Choroid plexus epithelial cell (primary cell): Measurements from ENCODE around the gene TAS2R40.

Source experiments
- DNase-seq: peaks from one replicate; pipeline ENCODE4 v3.0.0-alpha.2; 2010; ENCODE audit warnings: low read depth
- H3K4me3 ChIP-seq: 2 replicates; pipeline ENCODE4 v1.5.1; 2011; ENCODE audit warnings: low read depth, mild to moderate bottlenecking, control low read depth, low read length, moderate library complexity
- TF ChIP-seq, protein P1 (sequence below): conservative IDR thresholded peaks from 2 replicates; pipeline ENCODE4 v1.5.1; 2011; ENCODE audit warnings: low read depth, mild to moderate bottlenecking, control low read depth, inconsistent platforms, low read length, moderate library complexity

TAS2R40 gene

DNA sequence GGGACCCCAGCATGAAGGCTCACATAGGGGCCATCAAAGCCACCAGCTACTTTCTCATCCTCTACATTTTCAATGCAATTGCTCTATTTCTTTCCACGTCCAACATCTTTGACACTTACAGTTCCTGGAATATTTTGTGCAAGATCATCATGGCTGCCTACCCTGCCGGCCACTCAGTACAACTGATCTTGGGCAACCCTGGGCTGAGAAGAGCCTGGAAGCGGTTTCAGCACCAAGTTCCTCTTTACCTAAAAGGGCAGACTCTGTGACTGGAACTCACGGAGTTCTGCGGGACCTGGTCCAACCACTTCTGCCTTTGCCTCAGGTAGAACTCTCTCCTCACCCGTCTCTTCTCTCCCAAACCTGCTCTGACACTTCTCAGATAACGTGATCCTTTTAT lies 945 bp downstream of the TAS2R40 start:
- H3K4me3 ChIP-seq: no peak overlapping the region
- DNase-seq: no peak
- TF ChIP-seq, protein P1, sequence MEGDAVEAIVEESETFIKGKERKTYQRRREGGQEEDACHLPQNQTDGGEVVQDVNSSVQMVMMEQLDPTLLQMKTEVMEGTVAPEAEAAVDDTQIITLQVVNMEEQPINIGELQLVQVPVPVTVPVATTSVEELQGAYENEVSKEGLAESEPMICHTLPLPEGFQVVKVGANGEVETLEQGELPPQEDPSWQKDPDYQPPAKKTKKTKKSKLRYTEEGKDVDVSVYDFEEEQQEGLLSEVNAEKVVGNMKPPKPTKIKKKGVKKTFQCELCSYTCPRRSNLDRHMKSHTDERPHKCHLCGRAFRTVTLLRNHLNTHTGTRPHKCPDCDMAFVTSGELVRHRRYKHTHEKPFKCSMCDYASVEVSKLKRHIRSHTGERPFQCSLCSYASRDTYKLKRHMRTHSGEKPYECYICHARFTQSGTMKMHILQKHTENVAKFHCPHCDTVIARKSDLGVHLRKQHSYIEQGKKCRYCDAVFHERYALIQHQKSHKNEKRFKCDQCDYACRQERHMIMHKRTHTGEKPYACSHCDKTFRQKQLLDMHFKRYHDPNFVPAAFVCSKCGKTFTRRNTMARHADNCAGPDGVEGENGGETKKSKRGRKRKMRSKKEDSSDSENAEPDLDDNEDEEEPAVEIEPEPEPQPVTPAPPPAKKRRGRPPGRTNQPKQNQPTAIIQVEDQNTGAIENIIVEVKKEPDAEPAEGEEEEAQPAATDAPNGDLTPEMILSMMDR: no peak

DNA sequence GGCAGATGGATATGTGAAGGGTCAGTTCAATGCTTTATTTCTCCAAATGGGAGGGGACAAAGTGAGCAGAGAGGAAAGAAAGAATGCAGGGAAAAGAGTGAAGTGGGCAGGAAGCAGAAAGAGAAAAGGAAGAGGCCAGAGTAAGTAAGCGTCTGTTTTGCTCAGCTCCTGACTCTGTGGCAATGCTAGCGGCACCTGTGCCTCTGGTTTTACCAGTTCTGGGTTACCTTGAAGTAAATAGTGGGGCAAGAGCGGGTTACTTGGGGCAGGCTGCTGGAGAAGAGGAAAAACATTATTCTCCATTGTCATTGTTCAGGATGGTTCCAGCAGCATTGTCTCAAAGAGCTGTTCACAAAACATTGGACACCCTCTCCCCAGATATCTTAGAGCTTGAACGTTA lies 1.9 kb downstream of the TAS2R40 start:
- TF ChIP-seq, protein P1: no peak
- no peak overlapping the region for H3K4me3 ChIP-seq
- DNase-seq: no peak

DNA sequence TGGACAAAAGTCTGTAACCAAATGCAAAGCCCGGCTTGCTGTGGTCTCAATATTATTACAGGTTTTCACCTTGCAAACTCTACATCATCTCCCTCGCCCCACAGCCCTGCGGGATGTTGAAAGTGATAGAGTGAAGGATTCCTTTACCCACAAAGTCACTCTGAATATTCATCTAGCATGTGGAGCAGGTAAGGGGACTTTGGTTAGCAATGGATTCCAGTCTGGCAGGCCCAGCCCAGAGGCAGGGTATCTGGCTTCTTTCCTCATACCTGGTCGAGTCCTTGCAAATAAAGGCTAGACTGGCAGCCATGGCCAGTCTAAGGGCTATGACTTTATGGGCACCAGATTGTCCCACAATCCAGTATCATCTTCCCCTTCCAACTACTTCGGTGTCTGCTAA lies 3.2 kb downstream of the TAS2R40 start:
- no peak for DNase-seq
- TF ChIP-seq, protein P1: no peak
- no peak overlapping the region for H3K4me3 ChIP-seq

DNA sequence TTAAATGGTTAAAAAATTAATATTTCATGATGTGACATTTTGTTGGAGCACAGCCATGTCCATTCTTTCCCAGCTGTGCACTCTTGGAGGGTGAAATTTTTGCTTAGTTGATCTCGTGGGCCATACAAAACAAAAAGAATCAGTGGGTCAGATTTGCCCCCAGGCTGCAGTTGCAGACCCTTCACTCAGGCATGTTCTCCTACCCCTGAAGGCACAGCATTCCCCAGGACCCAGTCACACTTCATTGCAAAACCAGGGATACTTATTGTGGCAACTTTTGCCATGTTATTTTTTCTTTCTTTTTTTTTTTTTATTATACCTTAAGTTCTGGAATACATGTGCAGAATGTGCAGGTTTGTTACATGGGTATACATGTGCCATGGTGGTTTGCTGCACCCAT lies 6.0 kb downstream of the TAS2R40 start:
- no peak for DNase-seq
- TF ChIP-seq, protein P1: no peak
- H3K4me3 ChIP-seq: no peak overlapping the region

DNA sequence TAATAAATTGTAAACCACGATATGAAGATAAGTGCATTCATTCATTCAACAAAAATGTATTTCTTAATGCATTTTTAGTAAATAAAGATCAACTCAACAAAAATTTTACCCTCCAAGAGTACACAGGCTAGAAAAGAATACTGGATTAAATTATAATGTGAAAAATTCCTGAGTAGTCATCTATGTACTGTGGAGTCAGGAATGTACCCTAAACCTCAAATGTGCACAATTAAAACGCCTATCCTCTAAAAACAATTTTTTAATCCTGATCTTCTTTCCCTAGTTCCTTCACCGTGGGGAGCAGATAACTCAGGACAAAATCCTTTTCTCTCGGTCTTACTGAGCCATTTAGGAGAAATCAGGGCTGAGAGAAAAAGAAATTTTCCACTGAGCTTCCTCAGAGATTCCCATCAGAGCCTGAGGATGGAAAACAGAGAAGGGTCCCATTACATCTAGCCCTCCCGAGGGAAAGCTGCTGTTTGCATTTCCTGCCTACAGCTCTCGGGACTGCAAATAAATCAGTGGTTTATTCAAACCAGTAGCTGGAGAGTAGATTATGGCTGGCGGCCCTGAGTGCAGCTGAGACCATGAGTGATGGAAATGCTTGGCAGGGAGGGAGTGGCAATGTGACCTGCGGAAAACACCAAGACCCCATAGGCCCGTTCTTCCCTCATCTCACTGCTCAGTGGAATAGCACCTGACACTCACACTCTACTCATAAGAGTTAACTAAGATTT lies 7.4 kb downstream of the TAS2R40 start:
- TF ChIP-seq, protein P1: no peak
- H3K4me3 ChIP-seq: no peak overlapping the region
- no peak for DNase-seq

DNA sequence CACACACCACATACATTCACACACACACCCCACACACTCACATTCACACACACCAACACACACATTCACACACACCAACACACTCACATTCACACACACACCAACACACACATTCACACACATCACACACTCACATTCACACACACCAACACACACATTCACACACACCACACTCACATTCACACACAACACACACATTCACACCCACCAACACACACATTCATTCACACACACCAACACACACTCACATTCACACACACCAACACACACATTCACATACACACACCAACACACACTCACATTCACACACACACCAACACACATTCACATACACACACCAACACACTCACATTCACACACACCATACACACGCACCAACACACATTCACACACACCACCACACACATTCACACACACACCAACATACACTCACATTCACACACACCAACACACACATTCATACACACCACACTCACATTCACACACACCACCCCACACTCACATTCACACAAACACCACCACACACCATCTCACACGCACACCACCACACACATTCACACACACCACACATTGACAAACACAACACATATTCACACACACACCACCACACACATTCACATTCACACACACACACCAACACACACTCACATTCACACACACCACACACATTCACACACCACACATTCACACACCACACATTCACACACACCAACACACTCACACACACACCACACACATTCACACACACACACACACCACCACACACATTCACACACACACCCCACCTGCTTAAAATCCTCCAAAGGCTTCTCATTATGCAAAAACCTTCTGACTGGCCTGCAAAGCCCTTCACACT lies 9.0 kb downstream of the TAS2R40 start:
- DNase-seq: no peak
- H3K4me3 ChIP-seq: no peak overlapping the region
- TF ChIP-seq, protein P1: no peak
